ENCODE measurements around the gene CHCHD3.
A peak's percentile ranks its signal among the peaks of the same experiment; 100 is the strongest.
"Not testable (repeated sequence)": the region's sequence is repeated elsewhere in the genome, so short reads cannot be mapped to it uniquely, and the experiment has no call there.

The CHCHD3 gene

DNA sequence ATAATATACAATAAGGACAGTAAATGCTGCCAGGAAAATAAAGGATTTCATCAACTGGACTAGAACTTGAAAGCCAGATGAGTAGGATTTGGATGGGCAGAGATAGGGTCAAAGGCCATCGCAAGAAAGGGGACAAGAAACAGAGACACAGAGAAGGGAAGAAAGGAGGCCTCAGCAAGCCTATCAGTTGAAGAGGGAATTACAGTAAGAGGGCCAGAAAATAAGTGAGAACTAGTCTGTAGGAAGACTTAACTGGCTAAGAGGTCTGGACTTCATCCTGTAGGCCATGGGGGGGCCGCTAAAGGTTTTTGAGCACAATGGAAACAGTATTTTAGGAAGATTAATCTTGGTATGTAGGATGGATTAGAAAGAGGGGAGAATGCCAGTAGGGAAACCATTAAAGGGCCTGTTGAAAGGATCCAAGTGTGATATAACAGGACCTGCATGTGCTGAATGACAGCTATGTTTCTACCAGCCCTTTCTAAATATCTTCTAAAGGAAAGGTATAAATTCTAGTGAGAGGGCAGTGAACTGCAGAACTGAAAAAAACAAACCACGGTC lies 174.4 kb downstream of the CHCHD3 start:
- DNase-seq (ENCODE audit: low read depth in 4 of 4, low spot score in 1 of 4), result no peak

DNA sequence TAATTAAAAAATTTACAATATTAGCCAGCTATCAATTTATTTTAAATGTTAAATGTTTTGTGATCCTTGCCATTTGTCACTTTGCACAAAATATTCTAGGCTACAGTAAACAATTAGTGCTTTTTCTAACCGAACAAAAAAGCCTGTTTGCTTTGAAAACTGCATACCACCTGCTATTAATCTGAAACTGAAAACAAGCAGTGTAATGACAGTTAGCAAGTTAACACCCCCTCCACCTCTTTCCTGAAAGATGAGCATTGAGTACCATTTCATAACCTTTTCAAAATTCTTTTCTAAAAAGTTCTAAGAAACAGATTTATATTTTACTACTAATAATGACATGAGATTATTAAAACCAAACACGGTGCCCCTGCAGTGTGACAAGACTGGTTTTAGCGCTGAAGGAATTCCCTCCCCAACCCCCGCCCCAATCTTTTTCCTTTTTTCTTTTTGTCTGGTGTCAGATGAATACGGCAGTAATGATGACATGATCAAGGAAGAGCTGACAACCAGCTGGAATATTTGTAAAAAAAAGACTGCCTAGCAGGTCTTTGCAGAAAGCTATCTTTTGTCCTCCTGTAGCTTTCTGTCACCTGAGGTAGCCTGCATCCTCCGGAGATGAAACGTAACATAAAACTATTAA lies 175.6 kb downstream of the CHCHD3 start:
- DNase-seq (ENCODE audit: low read depth in 4 of 4, low spot score in 1 of 4), result no peak

DNA sequence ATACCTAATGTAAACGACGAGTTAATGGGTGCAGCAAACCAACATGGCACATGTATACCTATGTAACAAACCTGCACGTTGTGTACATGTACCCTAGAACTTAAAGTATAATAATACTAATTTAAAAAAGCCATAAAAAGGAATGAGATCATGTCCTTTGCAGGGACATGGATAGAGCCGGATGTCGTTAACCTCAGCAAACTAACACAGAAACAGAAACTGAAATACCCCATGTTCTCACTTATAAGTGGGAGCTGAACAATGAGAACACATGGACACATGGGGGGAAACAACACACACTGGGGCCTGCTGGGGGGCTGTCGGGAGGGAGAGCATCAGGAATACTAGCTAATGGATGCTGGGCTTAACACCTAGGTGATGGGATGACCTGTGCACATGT lies 176.8 kb downstream of the CHCHD3 start:
- DNase-seq (ENCODE audit: low read depth in 4 of 4, low spot score in 1 of 4), result not testable (repeated sequence)

DNA sequence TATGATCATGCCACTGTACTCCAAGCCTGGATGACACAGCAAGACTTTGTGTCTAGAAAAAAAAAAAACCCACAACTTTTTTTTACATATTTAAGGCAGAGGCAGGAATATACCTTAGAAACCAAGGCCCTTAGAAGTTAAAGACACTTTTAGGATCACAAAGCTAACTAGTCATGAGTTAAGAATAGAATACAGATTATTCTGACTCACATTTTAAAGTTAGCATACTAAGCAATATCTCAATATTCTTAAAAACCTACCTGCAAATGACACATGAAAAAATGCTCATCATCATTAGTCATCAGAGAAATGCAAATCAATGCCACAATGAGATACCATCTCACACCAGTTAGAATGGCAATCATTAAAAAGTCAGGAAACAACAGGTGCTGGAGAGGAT lies 177.7 kb downstream of the CHCHD3 start:
- DNase-seq (ENCODE audit: low read depth in 4 of 4, low spot score in 1 of 4), result no peak

DNA sequence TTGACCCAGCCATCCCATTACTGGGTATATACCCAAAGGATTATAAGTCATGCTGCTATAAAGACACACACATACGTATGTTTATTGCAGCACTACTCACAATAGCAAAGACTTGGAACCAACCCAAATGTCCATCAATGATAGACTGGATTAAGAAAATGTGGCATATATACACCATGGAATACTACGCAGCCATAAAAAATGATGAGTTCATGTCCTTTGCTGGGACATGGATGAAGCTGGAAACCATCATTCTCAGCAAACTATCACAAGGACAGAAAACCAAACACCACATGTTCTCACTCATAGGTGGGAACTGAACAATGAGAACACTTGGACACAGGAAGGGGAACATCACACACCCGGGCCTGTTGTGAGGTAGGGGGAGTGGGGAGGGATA lies 179.6 kb downstream of the CHCHD3 start:
- not testable (repeated sequence) for DNase-seq (ENCODE audit: low read depth in 4 of 4, low spot score in 1 of 4)

DNA sequence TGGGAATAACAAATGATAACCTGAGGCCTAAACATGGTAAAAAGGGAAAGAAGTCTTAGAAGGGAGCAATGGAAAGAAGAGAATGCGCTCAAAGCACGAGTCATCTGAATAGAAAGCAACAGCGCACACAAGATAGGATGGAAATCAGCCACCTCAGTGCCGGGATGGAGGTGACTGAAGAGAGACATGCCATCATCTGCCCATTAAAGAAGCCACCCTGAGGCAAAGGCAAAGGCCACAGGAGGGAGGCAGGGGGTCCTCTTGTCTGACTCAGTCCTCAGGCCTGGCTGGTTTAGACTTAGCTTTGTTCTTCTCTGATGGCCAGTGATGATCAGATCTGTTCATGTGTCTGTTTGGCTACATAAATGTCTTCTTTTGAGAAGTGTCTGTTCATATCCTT lies 180.6 kb downstream of the CHCHD3 start:
- DNase-seq (ENCODE audit: low read depth in 4 of 4, low spot score in 1 of 4), result no peak

DNA sequence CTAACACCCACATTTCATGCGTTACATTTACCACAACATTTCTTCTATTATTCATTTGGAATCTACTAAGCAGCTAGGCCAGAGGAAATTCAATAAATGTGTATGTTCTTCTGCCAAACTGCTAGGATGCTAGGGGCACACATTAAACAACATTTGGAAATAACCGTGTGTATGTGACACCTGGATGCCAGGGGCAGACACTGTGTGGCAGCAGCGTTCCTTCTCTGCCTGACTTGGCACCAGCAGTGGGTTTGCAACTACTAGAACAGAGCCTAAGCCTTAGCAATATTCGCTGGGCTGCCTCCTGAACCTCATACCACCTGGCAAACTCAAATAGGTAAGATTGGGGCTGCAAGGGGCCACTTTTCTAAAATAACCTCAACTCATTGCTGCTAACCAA lies 182.1 kb downstream of the CHCHD3 start:
- DNase-seq (ENCODE audit: low read depth in 4 of 4, low spot score in 1 of 4), result no peak

DNA sequence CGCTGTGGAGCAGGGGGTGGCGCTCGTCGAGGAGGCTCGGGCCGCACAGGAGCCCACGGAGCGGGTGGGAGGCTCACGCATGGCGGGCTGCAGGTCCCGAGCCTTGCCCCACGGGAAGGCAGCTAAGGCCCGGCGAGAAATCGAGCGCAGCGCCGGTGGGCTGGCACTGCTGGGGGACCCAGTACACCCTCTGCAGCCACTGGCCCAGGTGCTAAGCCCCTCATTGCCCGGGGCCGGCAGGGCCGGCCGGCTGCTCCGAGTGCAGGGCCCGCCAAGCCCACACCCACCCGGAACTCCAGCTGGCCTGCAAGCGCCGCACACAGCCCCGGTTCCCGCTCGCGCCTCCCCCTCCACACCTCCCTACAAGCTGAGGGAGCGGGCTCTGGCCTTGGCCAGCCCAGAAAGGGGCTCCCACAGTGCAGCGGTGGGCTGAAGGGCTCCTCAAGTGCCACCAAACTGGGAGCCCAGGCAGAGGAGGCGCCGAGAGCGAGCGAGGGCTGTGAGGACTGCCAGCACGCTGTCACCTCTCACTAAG lies 183.2 kb downstream of the CHCHD3 start:
- DNase-seq (ENCODE audit: low read depth in 4 of 4, low spot score in 1 of 4), result not testable (repeated sequence)

DNA sequence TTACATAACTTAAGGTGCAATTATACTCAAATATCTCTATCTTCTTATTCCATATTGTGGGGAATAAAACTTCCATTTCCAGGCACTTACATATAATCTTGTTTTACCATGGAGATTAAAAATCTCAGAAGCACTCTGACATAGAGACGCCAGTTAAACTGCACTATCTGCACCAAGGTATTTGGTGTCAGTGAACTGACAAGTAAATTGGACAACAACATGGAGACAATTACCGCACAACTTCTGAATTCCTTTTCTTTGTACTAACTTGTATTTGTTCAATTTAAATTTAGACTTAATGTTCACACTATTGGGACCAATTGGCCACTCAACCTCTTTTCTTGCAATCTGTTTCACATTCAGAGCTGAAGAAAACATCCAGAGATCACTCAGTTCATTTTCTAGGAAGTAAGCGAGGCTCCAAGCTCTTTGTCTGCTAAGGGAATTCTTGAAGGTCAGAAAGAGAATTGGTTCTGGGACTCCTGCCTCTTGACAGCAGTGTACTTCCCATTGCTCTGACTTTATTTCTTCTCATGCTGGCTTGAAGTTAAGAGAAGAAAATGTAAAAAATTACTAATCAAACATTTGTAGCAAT lies 184.7 kb downstream of the CHCHD3 start:
- DNase-seq (ENCODE audit: low read depth in 4 of 4, low spot score in 1 of 4), result no peak

DNA sequence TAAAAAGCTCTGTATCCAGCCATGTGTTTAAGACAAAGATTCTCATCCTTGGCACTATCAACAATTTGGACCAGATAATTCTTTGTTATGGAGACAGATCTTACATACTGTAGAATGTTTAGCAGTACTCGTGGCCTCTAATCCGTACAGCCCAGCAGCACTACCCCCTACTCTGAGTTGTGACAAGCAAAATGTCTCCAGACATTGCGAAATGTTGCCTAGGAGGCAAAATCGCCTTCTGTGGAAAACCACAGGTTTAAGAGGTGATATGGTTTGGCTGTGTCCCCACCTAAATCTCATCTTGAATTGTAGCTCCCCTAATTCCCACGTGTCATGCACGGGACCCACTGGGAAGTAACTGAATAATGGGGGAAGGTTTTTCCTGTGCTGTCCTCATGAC lies 186.7 kb downstream of the CHCHD3 start:
- DNase-seq (ENCODE audit: low read depth in 4 of 4, low spot score in 1 of 4), result no peak

DNA sequence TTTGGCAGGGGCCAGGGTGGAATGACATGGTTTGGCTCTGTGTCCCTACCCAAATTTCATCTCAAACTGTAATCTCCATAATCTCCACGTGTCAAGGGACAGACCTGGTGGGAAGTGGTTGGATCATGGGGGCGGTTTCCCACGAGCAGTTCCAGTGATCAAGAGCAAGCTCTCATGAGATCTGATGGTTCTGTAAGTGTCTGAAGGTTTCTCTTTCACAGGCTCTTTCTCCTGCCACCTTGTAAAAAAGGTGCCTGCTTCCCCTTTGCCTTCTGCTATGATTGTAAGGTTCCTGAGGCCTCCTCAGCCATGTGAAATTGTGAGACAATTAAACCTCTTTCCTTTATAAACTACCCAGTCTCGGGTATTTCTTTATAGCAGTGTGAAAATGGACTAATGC lies 188.3 kb downstream of the CHCHD3 start:
- no peak for DNase-seq (ENCODE audit: low read depth in 4 of 4, low spot score in 1 of 4)

DNA sequence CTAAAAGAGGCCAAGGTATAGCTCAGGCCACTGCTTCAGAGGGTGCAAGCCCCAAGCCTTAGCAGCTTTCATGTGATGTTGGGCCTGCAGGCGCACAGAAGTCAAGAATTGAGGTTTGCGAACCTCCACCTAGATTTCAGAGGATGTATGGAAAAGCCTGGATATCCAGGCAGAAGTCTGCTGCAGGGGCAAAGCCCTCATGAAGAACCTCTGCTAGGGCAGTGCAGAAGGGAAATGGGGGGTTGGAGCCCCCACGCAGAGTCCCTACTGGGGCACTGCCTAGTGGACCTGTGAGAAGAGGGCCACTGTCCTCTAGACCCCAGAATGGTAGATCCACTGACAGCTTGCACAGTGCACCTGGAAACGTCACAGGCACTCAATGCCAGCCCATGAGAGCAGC lies 189.1 kb downstream of the CHCHD3 start:
- DNase-seq (ENCODE audit: low read depth in 4 of 4, low spot score in 1 of 4), result not testable (repeated sequence)

DNA sequence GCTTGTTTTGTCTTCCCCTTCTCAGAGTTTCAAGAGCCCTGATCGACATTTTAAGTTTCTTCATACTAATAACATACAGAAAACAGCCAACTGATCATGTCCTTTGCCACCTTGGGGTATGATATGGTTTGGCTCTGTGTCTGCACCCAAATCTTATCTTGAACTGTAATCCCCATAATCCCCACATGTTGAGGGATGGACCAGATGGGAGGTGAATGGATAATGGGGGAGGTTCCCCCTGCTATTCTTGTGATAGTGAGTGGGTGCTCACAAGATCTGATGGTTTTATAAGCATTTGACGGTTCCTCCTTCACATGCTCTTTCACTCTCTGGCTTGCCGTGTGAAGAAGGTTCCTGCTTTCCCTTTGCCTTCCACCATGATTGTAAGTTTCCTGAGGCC lies 190.3 kb downstream of the CHCHD3 start:
- no peak for DNase-seq (ENCODE audit: low read depth in 4 of 4, low spot score in 1 of 4)

DNA sequence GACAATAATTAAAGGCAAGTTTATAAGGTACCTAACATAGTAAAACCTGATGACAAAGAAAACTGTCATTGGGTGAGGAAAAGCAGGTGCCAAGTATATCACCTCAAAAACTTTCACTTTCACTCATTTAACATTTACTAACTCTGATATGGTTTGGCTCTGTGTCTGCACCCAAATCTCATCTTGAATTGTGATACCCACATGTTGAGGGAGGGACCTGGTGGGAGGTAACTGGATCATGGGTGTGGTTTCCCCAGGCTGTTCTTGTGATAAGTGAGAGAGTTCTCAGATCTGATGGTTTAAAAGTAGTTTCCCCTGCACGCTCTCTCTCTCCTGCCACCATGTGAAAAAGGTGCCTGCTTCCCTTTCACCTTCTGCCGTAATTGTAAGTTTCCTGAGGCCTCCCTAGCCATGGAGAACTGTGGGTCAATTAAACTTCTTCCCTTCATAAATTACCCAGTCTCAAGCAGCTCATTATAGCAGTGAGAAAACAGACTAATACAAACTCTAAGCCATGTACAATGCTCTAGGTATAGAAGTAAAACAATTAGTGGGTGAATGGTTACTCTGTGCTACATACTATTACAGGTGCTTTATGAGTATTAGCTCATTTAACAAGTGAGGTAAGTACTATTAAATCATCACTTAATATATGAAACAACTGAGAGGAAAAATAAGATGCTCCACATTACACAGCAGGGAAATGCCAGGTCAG lies 199.0 kb downstream of the CHCHD3 start:
- DNase-seq (ENCODE audit: low read depth in 4 of 4, low spot score in 1 of 4), result peak in 2 of 4 experiments; percentile 6 to 8

DNA sequence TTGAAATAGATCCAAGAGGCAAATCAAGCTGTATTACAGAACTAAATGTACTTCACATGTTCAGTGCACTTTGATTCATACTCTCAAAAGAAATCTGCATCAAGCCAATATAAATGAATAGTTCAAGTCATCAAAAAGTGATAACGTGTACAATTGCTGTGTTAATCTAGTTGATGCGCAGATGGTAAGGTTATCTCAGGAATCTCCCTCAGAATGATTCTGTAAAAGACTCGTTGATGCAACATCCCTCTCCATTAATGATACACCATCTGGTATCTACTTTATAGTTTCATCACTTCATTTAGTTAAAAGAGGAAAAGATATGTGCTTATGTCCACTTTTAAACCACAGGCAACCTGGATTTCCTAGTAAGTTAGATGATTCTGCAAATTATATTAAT lies 200.6 kb downstream of the CHCHD3 start:
- no peak for DNase-seq (ENCODE audit: low read depth in 4 of 4, low spot score in 1 of 4)

DNA sequence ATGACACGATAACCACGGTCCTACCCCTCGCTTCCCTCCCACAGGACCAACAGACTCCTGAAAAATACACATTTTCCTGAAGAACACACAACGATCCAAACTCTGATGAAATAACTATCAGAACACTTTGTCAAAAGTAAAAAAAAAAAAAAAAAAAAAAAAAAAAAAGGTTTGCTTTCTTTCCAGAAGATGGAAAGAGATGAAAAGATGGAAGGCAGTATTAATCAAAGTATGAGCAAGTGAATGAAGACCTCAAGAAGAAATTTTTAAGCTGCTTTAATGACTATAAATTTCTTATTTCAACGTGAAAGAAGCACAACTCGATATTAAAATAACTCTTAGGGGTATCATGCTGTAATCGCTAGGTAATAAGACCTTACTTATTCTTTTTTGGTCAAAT lies 202.3 kb downstream of the CHCHD3 start:
- DNase-seq (ENCODE audit: low read depth in 4 of 4, low spot score in 1 of 4), result no peak

DNA sequence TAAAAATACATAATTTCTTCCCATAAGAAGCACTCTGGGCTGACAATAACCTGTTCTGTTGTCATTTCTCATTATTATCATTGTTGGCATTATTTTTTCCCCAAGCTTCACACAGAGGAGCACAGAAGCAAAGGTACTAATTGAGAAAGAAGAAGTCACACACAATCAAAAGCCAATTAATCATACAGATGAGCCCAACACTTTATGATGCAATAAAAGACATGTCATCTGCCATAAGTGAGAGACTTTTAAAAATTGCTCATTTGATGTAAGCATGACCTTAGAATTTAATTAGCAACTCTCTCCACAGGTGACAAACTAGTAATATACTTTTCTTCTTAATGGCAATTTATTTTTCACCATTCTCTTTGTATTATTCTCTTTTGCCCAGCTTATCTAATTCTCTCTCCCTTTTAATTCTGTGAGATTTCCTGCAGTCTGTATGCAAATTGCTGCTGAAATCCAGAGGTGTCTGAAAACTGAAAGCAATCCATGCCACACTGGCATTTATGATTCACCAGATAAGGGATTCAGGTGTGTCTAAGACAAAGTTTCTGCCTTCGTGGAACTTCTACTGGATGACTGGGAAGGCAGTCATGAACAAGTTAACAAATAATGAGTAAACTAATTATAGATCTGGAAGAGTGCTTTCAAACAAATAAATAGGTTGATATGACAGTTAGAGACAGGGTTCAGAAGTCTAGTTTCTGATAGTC lies 203.5 kb downstream of the CHCHD3 start:
- DNase-seq (ENCODE audit: low read depth in 4 of 4, low spot score in 1 of 4), result no peak

DNA sequence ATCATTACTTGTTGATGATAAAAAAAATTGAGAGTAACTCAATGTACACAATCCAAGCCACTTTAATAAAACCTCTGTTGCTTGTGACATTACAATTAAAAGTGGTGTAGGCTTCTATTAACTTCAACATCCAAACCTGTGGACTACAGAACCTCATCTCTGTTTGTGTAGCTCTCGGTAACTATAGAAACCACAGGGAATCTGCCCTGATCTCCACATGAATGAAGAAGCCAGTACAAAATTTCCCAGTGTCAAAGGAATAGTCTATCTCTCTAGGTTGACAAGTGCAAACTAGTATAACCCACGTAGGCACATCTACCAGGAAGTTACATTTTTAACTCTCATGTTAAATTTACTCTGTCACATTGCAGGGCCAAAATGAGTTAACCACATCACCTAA lies 204.3 kb downstream of the CHCHD3 start:
- DNase-seq (ENCODE audit: low read depth in 4 of 4, low spot score in 1 of 4), result no peak

DNA sequence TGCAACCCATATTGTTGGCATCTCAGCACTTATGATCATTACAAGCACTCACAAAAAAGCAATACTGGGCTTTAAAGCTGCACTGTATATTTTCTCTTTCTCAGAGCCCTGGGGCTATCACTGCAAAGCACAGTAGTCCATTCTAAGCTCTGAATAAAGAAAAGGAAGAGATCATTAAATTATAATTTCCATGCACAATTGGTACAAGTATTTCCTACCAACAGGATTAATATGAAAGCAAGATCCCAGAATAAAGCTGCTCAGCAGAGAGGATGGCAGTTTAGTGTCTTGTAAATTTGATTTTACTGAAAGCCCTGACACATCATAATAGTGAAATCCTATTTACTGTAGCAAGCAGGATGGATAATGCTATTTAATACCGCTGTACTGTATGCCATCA lies 205.3 kb downstream of the CHCHD3 start:
- DNase-seq (ENCODE audit: low read depth in 4 of 4, low spot score in 1 of 4), result no peak

DNA sequence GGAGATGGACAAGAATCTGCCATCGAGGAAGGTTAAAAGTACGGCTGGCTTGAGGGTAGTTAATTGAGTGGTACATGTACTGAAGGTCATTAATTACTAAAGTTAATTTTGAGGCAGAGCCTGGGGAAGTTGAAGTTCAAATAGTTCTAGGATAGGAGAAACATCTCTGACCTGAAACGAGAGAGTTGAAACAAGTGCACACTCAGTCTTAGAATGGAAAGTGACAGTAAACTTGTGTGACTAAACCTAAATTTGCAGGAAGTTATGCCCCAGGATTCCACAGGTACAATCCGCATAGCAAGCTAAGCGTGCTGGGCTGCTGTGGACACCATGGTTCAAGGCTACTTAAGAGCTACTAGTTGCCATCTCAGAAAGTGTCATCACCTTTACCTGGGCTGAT lies 209.9 kb downstream of the CHCHD3 start:
- no peak for DNase-seq (ENCODE audit: low read depth in 4 of 4, low spot score in 1 of 4)

DNA sequence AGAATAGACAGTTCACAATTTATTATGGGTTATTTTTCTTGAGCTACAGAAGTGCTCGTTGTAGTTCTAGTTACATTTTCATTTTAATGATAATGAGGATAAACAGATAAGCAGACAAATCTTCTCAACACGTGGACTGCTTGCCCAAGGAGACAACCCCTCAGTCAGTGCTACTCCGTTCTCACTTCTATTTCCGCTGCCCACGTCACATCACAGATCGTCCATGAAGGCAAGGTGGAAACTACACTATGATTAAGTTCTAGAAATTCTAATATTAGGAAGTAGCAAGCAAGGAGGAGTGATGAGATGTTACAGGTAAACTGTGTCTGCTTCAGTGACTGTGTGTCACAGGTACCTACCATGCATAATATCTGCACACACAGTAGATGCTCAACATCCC lies 210.5 kb downstream of the CHCHD3 start:
- DNase-seq (ENCODE audit: low read depth in 4 of 4, low spot score in 1 of 4), result no peak

All from stimulated activated CD4-positive, alpha-beta T cell treated with anti-CD3 and anti-CD28 coated beads, Interleukin-1b, Interleukin-23, amount 100 ng/mL, for 24 hours (primary cell).